Transverse colon (tissue), 3 donors: ENCODE data around the gene INSM1.

ENCODE experiments used
- CTCF ChIP-seq, 5 experiments: fragments of 200-600 bp in 3 of 5; fragments of 450-650 bp in 2 of 5; sonication (generic) in 3 of 5; IDR thresholded peaks; 1 replicate in 2 of 5; 2 replicates in 3 of 5; pipeline ENCODE4 v1.5.1; 2016 to 2017; ENCODE audit warnings: antibody characterized with exemption in 5 of 5, inconsistent platforms in 3 of 5, mild to moderate bottlenecking in 2 of 5, moderate library complexity in 1 of 5
- POLR2A ChIP-seq: fragments of 450-650 bp; IDR thresholded peaks from one replicate; pipeline ENCODE4 v1.6.1; 2016; ENCODE audit warnings: antibody characterized with exemption, mild to moderate bottlenecking, moderate library complexity

- TF ChIP-seq CTCF (IDR thresholded peaks at IDR 0.05): no peak
- TF ChIP-seq POLR2A: no peak
Observed at GRCh38 chr20:20366876-20367574, 879 bp upstream of the INSM1 start.
